A549 (cell line): Measurements from ENCODE around the gene KRT40. TPM values are rescaled to one million over a fixed set of nuclear protein-coding genes. Genes with fewer than 3 reads are reported as not detected.

Experiments used
- ATAC-seq, 2 experiments: fragments of 200-7000 bp in 1 of 2; fragments of >200 bp in 1 of 2; cut with Nextera tagmentation in 1 of 2; cut with Tn5 transposase in 1 of 2; 3 replicates each; pipeline versions ENCODE4 v1.8.0 to v1.9.1; 2018 to 2020; ENCODE audit warnings: mild to moderate bottlenecking in 1 of 2, moderate library complexity in 1 of 2
- CTCF ChIA-PET: fragments of 300-600 bp; sonication (Branson Sonifier 250); formaldehyde crosslinking; extraction: SDS; loops from one replicate; lab custom pipeline; 2021; ENCODE audit warnings: antibody characterized with exemption, inconsistent platforms; lab: Yijun Ruan, JAX
- POLR2A ChIA-PET: fragments of 350-600 bp; formaldehyde crosslinking; extraction: SDS; loops from one replicate; lab custom pipeline; 2021; ENCODE audit warnings: antibody characterized with exemption, inconsistent platforms; lab: Yijun Ruan, JAX
- DNase-seq, 2 experiments: peaks; one replicate each; pipeline versions ENCODE4 v3.0.0 to v3.0.0-alpha.2; 2011 to 2016; ENCODE audit warnings: low read depth in 1 of 2, low spot score in 1 of 2
- FAIRE-seq: peaks from 2 replicates; lab custom pipeline; 2011; peaks lifted over from hg19 to GRCh38; lab: Jason Lieb, UNC
- H3K27ac ChIP-seq, 2 experiments: fragments of >200 bp; sonication (Bioruptor Twin); formaldehyde crosslinking; 3 replicates each; pipeline ENCODE4 v1.5.1; 2016 to 2017
- H3K4me1 ChIP-seq: fragments of >200 bp; sonication (Bioruptor Twin); formaldehyde crosslinking; 3 replicates; pipeline ENCODE4 v1.6.1; 2016
- H3K4me2 ChIP-seq: fragments of >200 bp; sonication (Bioruptor Twin); formaldehyde crosslinking; 3 replicates; pipeline ENCODE4 v1.6.1; 2016
- H3K4me3 ChIP-seq: fragments of >200 bp; sonication (Bioruptor Twin); formaldehyde crosslinking; 3 replicates; pipeline ENCODE4 v1.5.1; 2016
- H3K9me3 ChIP-seq: fragments of >200 bp; sonication (Bioruptor Twin); formaldehyde crosslinking; 3 replicates; pipeline ENCODE4 v1.6.1; 2016
- CBX2 ChIP-seq: fragments of 200-600 bp; sonication (generic); IDR thresholded peaks from 2 replicates; pipeline ENCODE4 v1.6.1; 2016; ENCODE audit warnings: low read depth, mild to moderate bottlenecking, borderline replicate concordance
- EHMT2 ChIP-seq: fragments of 200-600 bp; sonication (generic); IDR thresholded peaks from 2 replicates; pipeline ENCODE4 v1.6.1; 2016; ENCODE audit warnings: antibody characterized with exemption, low read depth, mild to moderate bottlenecking, moderate library complexity
- FOSL2 ChIP-seq, 2 experiments: fragments of 450-650 bp in 1 of 2; fragments of >200 bp in 1 of 2; sonication (Bioruptor Twin) in 1 of 2; formaldehyde crosslinking; IDR thresholded peaks; 2 replicates each; pipeline versions ENCODE4 v1.5.0 to v1.6.1; 2016 to 2020; ENCODE audit warnings: mild to moderate bottlenecking in 1 of 2, moderate library complexity in 1 of 2
- HDAC2 ChIP-seq: fragments of 200-600 bp; sonication (generic); IDR thresholded peaks from 2 replicates; pipeline ENCODE4 v1.6.1; 2016
- MAFK ChIP-seq: fragments of 450-650 bp; IDR thresholded peaks from 2 replicates; pipeline ENCODE4 v1.6.1; 2014; ENCODE audit not compliant: partially characterized antibody
- POLR2A ChIP-seq: IDR thresholded peaks from 2 replicates; pipeline ENCODE4 v1.6.1; 2012; ENCODE audit warnings: mild to moderate bottlenecking, low read length
- POLR2AphosphoS2 ChIP-seq: conservative IDR thresholded peaks from 2 replicates; pipeline ENCODE4 v1.6.1; 2012; ENCODE audit warnings: low read length, improper control_type of control experiment, inconsistent platforms
- SMC3 ChIP-seq: fragments of >200 bp; sonication (Bioruptor Twin); formaldehyde crosslinking; IDR thresholded peaks from 3 replicates; pipeline ENCODE4 v1.6.1; 2018; ENCODE audit warnings: inconsistent platforms
- ZFP36 ChIP-seq: fragments of 450-650 bp; IDR thresholded peaks from 2 replicates; pipeline ENCODE4 v1.6.1; 2014; ENCODE audit warnings: borderline replicate concordance; ENCODE audit not compliant: partially characterized antibody
- ZNF302 ChIP-seq: fragments of 250-450 bp; sonication (Bioruptor Pico); IDR thresholded peaks from 2 replicates; pipeline ENCODE4 v1.9.0; 2021; ENCODE audit warnings: inconsistent platforms, mild to moderate bottlenecking, moderate library complexity
- WGBS: methylation state at CpG from one replicate; pipeline ENCODE4 v1.1.6; 2017; ENCODE audit errors: missing lambda C conversion rate; 5-methylcytosine and 5-hydroxymethylcytosine counted together
- polyA plus RNA-seq, 4 experiments: library from polyadenylated mRNA; depleted of rRNA in 3 of 4; stranded (reverse); fragments of >200 nt; fragmentation: RNase III in 1 of 4; extraction: RNeasy Plus Mini Kit Qiagen cat#74134 plus additional on column Dnase treatment in 1 of 4; gene quantifications; 2 replicates in 3 of 4; 3 replicates in 1 of 4; pipeline ENCODE4 v1.2.3, GENCODE V29; 2011 to 2017
- TF ChIP-seq, protein P1 (sequence below): fragments of 250-450 bp; sonication (Bioruptor Pico); IDR thresholded peaks from 2 replicates; pipeline ENCODE4 v1.5.0; 2020; ENCODE audit warnings: low read depth, mild to moderate bottlenecking, moderate library complexity
- TF ChIP-seq, protein P2 (sequence below): IDR thresholded peaks from 2 replicates; pipeline ENCODE4 v1.6.1; 2012
- TF ChIP-seq, protein P3 (sequence below): fragments of >200 bp; sonication (Bioruptor Twin); formaldehyde crosslinking; IDR thresholded peaks from 3 replicates; pipeline ENCODE4 v1.6.1; 2016
- TF ChIP-seq, protein P4 (sequence below): fragments of 450-650 bp; IDR thresholded peaks from 2 replicates; pipeline ENCODE4 v1.6.1; 2014; ENCODE audit warnings: antibody characterized with exemption
- TF ChIP-seq, protein P5 (sequence below): fragments of >200 bp; sonication (Bioruptor Twin); formaldehyde crosslinking; IDR thresholded peaks from 3 replicates; pipeline ENCODE4 v1.5.1; 2016
- TF ChIP-seq, protein P6 (sequence below): fragments of >200 bp; sonication (Bioruptor Twin); formaldehyde crosslinking; IDR thresholded peaks from 2 replicates; pipeline ENCODE4 v1.6.1; 2016

KRT40 gene
- polyA plus RNA-seq, 2 of the 4 experiments (the other 2 are of a cell fraction), result not detected

DNA sequence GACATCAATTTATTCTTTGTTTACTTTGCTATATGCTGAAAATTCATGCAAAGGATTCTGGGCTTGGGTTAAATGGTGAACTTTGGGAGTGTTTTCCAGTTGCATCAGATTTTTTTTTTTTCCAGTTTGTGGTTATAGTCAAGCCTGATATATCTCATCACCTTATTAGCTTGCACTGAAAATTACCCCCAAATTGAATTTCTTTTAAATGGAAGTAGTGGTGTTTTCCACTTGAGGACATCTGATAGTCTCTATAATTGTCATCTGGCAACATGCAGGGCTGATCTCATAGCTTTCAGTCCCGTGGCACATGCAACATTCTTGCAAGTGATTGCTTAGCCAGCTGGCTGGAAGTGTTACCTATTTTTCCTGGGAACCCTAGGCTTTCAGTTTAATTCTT, 29.5 kb upstream of the KRT40 start:
- no peaks in the 10 kb centered on the region for H3K9me3 ChIP-seq
- ChIA-PET POLR2A (no interaction called here), CTCF (interaction anchor here (1.0 to 1.1 kb wide), 3 partner anchors 309 to 635 kb away, joined by 4 to 5 read pairs (median 4); no protein-coding TSS in a partner anchor)
- TF ChIP-seq, protein P1, sequence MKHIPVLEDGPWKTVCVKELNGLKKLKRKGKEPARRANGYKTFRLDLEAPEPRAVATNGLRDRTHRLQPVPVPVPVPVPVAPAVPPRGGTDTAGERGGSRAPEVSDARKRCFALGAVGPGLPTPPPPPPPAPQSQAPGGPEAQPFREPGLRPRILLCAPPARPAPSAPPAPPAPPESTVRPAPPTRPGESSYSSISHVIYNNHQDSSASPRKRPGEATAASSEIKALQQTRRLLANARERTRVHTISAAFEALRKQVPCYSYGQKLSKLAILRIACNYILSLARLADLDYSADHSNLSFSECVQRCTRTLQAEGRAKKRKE (CRISPR knock-in tag), result no peak
- TF ChIP-seq MAFK, result no peak
- no peak for TF ChIP-seq HDAC2
- no peak for TF ChIP-seq EHMT2
- H3K27ac ChIP-seq, result no peak overlapping the region
- FAIRE-seq (peak; percentile 61), ATAC-seq (no peak), DNase-seq (no peak)
- H3K4me1 ChIP-seq, result peaks cover 18% of the 10 kb centered on the region; the same call in 2 of the 3 replicates
- no peak overlapping the region for H3K4me3 ChIP-seq
- WGBS, result 29% methylated on average over 1 of the region's 1 CpG
- H3K4me2 ChIP-seq, result peak overlapping the region; percentile 11; the same call in 1 of the 3 replicates

DNA sequence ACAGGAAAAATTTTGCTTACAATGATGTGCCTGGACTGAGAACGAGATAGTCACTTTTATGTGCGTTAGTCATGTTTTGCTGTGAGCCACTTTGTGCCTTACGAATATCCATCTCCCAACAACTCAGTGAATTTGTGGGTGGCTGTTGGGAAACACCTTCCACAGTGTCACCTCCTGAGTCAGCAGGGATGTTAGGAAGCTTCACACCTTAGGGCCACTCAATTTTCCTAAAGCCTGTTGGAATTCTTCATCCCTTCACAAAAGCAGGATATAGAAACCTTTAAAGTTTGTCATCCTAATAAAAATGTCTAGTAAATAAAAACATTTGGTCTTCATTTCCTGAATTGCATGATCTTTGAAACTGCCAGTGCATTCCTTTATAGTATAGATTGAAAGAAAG, 29.1 kb upstream of the KRT40 start:
- ChIA-PET POLR2A (no interaction called here), CTCF (interaction anchor here (1.1 kb wide), 1 partner anchor 536 kb away, joined by 4 read pairs; no protein-coding TSS in a partner anchor)
- H3K27ac ChIP-seq, result no peak overlapping the region
- no peak for ATAC-seq
- FAIRE-seq, result no peak
- TF ChIP-seq POLR2AphosphoS2 (no peak), ZFP36 (no peak), MAFK (no peak), CBX2 (no peak), ZNF302 (CRISPR knock-in tag) (no peak), HDAC2 (no peak), FOSL2 (IDR thresholded peaks at IDR 0.05) (no peak), FOSL2 (CRISPR knock-in tag; IDR thresholded peaks at IDR 0.05) (no peak), SMC3 (no peak), POLR2A (no peak)
- TF ChIP-seq, protein P2, sequence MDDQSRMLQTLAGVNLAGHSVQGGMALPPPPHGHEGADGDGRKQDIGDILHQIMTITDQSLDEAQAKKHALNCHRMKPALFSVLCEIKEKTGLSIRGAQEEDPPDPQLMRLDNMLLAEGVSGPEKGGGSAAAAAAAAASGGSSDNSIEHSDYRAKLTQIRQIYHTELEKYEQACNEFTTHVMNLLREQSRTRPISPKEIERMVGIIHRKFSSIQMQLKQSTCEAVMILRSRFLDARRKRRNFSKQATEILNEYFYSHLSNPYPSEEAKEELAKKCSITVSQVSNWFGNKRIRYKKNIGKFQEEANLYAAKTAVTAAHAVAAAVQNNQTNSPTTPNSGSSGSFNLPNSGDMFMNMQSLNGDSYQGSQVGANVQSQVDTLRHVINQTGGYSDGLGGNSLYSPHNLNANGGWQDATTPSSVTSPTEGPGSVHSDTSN, result no peak
- TF ChIP-seq, protein P3, sequence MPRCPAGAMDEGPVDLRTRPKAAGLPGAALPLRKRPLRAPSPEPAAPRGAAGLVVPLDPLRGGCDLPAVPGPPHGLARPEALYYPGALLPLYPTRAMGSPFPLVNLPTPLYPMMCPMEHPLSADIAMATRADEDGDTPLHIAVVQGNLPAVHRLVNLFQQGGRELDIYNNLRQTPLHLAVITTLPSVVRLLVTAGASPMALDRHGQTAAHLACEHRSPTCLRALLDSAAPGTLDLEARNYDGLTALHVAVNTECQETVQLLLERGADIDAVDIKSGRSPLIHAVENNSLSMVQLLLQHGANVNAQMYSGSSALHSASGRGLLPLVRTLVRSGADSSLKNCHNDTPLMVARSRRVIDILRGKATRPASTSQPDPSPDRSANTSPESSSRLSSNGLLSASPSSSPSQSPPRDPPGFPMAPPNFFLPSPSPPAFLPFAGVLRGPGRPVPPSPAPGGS, result no peak
- TF ChIP-seq, protein P4, sequence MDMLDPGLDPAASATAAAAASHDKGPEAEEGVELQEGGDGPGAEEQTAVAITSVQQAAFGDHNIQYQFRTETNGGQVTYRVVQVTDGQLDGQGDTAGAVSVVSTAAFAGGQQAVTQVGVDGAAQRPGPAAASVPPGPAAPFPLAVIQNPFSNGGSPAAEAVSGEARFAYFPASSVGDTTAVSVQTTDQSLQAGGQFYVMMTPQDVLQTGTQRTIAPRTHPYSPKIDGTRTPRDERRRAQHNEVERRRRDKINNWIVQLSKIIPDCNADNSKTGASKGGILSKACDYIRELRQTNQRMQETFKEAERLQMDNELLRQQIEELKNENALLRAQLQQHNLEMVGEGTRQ, result no peak
- TF ChIP-seq, protein P5, sequence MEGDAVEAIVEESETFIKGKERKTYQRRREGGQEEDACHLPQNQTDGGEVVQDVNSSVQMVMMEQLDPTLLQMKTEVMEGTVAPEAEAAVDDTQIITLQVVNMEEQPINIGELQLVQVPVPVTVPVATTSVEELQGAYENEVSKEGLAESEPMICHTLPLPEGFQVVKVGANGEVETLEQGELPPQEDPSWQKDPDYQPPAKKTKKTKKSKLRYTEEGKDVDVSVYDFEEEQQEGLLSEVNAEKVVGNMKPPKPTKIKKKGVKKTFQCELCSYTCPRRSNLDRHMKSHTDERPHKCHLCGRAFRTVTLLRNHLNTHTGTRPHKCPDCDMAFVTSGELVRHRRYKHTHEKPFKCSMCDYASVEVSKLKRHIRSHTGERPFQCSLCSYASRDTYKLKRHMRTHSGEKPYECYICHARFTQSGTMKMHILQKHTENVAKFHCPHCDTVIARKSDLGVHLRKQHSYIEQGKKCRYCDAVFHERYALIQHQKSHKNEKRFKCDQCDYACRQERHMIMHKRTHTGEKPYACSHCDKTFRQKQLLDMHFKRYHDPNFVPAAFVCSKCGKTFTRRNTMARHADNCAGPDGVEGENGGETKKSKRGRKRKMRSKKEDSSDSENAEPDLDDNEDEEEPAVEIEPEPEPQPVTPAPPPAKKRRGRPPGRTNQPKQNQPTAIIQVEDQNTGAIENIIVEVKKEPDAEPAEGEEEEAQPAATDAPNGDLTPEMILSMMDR, result no peak
- TF ChIP-seq, protein P6, sequence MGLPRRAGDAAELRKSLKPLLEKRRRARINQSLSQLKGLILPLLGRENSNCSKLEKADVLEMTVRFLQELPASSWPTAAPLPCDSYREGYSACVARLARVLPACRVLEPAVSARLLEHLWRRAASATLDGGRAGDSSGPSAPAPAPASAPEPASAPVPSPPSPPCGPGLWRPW, result no peak
- H3K4me1 ChIP-seq, result peaks cover 18% of the 10 kb centered on the region; the same call in 2 of the 3 replicates
- no peak for DNase-seq
- 72% methylated on average over 3 of the region's 3 CpGs for WGBS
- H3K9me3 ChIP-seq, result no peaks in the 10 kb centered on the region
- no peak overlapping the region for H3K4me3 ChIP-seq
- H3K4me2 ChIP-seq, result peak overlapping the region; percentile 11; the same call in 1 of the 3 replicates
